ENCODE data around the gene RAB30.
A peak's percentile ranks its signal among the peaks of the same experiment; 100 is the strongest.
"Not testable (repeated sequence)": the region's sequence is repeated elsewhere in the genome, so short reads cannot be mapped to it uniquely, and the experiment has no call there.

Gene RAB30

DNA sequence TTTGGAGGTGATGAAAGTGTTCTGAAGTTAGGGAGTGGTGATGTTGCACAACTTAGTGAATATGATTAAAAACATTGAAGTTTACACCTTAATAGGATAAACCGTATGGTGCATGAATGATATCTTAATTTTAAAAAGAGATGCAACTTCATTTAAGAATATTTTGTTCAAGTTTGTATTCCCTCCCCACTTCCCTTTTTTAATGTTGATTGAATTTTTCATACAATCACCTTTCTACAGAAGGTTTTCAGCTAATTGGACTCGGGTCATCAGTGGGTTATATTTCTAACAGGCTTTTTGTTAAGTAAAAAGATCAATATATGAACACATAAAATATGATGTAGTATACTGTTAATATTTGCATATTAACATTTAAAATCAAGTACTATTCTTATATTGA lies 97.6 kb downstream of the RAB30 start:
- Mint-ChIP-seq H3K27ac (no peak overlapping the region), H3K4me3 (no peak overlapping the region), H3K9me3 (peaks cover 6% of the 10 kb centered on the region), H3K27me3 (no peaks in the 10 kb centered on the region), H3K36me3 (peaks cover 10% of the 10 kb centered on the region), H3K4me1 (peaks cover 74% of the 10 kb centered on the region)

DNA sequence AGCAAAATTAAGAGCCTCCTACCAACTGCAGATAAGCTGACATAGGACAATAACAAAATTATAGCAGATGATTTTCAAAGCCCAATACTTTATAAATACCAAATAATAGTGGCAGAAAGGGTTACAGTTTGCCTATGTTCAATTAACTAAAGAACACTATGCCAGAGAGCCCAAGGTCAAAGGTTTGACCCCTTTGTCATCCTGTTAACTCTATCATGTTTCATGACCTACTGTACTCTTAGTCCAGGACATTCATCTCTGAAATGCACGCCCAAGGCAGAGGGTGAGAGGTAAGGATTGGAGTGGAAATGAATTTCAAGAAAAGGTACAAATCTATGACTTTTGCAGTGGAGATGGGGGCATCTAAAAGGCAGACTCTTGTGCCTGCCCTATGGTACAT lies 99.6 kb downstream of the RAB30 start:
- Mint-ChIP-seq H3K4me1 (peaks cover 64% of the 10 kb centered on the region), H3K36me3 (peaks cover 3% of the 10 kb centered on the region), H3K4me3 (peak overlapping the region; percentile 84), H3K27me3 (no peaks in the 10 kb centered on the region), H3K9me3 (no peaks in the 10 kb centered on the region), H3K27ac (no peak overlapping the region)

DNA sequence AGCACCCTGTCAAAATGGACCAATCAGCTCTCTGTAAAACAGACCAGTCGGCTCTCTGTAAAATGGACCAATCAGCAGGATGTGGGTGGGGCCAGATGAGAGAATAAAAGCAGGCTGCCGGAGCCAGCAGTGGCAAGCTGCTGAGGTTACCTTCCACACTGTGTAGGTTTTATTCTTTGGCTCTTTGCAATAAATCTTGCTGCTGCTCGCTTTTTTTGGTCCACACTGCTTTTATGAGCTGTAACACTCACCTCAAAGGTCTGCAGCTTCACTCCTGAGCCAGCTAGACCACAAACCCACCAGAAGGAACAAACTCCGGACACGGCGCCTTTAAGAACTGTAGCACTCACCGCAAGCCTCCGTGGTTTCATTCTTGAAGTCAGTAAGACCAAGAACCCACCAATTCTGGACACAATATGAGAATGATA lies 100.2 kb downstream of the RAB30 start:
- H3K27me3 Mint-ChIP-seq, H3K9me3 Mint-ChIP-seq, H3K36me3 Mint-ChIP-seq: not testable (repeated sequence)
- H3K27ac Mint-ChIP-seq: peak overlapping the region; percentile 51
- peaks cover 64% of the 10 kb centered on the region for H3K4me1 Mint-ChIP-seq
- peak overlapping the region; percentile 84 for H3K4me3 Mint-ChIP-seq

DNA sequence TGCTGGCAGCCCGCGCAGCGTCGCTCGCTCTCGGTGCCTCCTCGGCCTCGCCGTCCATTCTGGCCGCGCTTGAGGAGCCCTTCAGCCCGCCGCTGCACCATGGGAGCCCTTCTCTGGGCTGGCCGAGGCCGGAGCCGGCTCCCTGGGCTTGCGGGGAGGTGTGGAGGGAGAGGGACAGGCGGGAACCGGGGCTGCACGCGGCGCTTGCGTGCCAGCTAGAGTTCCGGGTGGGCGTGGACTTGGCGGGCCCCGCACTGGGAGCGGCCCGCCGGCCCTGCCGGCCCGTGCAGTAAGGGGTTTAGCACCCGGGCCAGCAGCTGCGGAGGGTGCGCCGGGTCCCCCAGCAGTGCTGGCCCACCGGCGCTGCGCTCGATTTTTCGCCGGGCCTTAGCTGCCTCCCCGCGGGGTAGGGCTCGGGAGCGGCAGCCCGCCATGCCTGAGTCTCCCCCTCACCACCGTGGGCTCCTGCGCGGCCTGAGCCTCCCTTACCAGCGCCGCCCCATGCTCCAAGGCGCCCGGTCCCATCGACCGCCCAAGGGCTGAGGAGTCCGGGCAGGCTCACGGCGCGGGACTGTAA lies 101.1 kb downstream of the RAB30 start:
- not testable (repeated sequence) for H3K27ac Mint-ChIP-seq, H3K27me3 Mint-ChIP-seq, H3K36me3 Mint-ChIP-seq, H3K4me3 Mint-ChIP-seq, H3K9me3 Mint-ChIP-seq
- peaks cover 60% of the 10 kb centered on the region for H3K4me1 Mint-ChIP-seq

DNA sequence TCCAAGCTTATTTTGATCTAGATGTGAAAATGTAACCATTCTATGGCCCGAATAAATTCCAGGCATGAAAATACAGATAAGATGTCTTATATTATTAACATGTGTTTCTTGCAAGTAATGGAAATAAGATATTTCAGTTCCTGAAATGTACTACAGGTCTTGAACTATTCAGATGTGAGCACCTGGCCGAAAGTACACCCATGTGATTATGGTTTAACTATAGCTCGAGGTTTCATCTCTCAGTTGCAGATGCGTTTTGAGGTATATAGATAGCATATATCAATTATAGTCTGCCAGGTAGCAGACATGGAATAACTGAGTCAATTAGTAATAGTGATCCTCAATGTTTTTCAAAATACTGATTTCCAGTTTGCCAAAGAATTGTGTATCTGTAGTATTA lies 101.9 kb downstream of the RAB30 start:
- no peaks in the 10 kb centered on the region for H3K36me3 Mint-ChIP-seq
- H3K27ac Mint-ChIP-seq: peak overlapping the region; percentile 43
- peak overlapping the region; percentile 36 for H3K4me3 Mint-ChIP-seq
- H3K27me3 Mint-ChIP-seq: no peaks in the 10 kb centered on the region
- peaks cover 63% of the 10 kb centered on the region for H3K4me1 Mint-ChIP-seq
- H3K9me3 Mint-ChIP-seq: no peaks in the 10 kb centered on the region

DNA sequence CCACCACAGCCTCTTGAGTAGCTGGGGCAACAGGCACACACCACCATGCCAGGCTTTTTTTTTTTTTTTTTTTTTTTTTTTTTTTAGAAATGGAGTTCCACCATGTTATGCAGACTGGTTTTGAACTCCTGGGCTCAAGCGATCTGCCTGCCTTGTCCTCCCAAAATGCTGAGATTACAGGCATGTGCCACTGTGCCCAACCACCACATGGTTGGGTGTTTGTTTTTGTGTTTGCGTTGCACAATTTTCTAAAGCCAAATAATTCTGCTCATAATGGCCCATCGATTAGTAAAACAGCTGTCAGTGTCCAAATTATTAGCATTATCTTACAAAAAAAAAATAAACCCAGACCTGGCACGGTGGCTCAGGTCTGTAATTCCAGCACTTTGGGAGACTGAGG lies 104.3 kb downstream of the RAB30 start:
- Mint-ChIP-seq H3K27ac (no peak overlapping the region), H3K4me1 (peaks cover 72% of the 10 kb centered on the region)

DNA sequence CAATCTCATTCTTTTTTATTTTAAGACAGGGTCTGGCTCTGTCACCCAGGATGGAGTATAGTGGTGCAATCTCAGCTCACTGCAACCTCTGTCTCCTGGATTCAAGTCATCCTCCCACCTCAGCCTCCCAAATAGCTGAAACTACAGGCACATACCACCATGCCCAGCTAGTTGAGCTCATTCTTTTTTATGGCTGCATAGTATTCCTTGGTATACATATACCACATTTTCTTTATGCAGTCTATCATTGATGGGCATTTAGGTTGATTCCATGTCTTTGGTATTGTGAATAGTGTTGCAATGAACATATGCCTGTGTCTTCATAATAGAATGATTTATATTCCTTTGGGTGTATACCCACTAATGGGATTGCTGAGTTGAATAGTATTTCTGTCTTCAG lies 109.7 kb downstream of the RAB30 start:
- not testable (repeated sequence) for H3K4me3 Mint-ChIP-seq, H3K27ac Mint-ChIP-seq, H3K9me3 Mint-ChIP-seq

More for the DNA sequence above, 104.3 kb downstream of the RAB30 start:
- Mint-ChIP-seq H3K27me3 (no peaks in the 10 kb centered on the region), H3K9me3 (no peaks in the 10 kb centered on the region), H3K36me3 (no peaks in the 10 kb centered on the region), H3K4me3 (no peak overlapping the region)

DNA sequence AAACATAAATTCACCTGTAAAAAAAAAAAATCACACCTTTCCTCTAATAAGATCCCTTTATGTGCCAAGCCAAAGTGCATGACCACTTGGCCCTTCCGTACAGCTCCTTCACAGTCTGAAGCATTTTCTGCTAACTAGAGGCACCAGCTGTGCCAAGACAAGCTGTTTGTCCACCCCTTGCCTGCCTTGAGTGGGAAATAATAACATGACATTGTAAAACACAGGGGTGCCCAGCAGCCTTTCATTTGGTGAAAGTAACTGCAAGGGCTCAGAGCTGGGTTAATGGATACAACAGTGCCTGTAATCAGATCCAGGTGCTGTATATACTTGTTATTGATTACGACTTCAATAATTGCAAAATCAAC lies 110.9 kb downstream of the RAB30 start:
- H3K9me3 Mint-ChIP-seq: peaks cover 9% of the 10 kb centered on the region
- no peaks in the 10 kb centered on the region for H3K27me3 Mint-ChIP-seq
- peaks cover 10% of the 10 kb centered on the region for H3K36me3 Mint-ChIP-seq
- H3K4me1 Mint-ChIP-seq: peaks cover 90% of the 10 kb centered on the region
- H3K4me3 Mint-ChIP-seq: peak overlapping the region; percentile 68
- peak overlapping the region; percentile 84 for H3K27ac Mint-ChIP-seq

More for the DNA sequence above, 109.7 kb downstream of the RAB30 start:
- not testable (repeated sequence) for H3K36me3 Mint-ChIP-seq, H3K27me3 Mint-ChIP-seq
- H3K4me1 Mint-ChIP-seq: peaks cover 85% of the 10 kb centered on the region

DNA sequence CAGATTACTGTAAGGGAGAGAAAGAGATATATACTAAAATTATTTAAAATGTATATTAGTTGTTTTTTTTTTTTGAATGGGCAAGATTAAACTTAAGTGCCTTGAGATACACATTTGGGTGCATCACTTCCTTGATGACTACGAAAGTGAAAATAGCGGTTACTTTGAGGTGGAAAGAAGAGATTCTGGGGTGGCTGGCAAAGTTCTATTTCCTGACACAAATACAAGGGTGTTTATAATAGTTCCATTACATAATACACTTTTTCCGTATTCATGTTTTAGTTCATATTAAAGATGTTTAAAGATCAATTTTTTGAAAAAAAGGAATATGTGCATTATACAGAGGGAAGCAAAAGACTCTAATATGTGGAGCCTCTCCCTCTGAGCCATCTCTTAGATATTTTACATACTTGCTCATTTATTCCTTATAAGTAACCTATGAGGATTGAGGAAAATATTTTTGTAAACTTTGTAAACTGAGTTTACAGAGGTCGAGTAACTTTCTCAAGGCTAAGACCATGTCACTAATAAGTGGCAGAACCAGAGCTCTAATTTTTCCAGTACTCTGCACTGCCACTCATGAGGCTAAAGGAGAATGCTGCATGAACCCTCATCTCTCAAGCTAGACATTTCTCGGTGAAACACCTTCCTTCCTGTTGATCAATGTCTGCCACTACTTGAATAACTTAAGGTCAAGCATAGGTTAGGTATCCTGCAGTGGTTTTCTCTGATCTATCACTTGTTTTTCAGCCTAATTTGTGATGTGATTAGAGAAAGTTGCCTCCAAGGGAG lies 111.5 kb downstream of the RAB30 start:
- peak overlapping the region; percentile 84 for H3K27ac Mint-ChIP-seq
- H3K4me3 Mint-ChIP-seq: peak overlapping the region; percentile 68
- H3K27me3 Mint-ChIP-seq: no peaks in the 10 kb centered on the region
- peaks cover 90% of the 10 kb centered on the region for H3K4me1 Mint-ChIP-seq
- H3K36me3 Mint-ChIP-seq: peaks cover 13% of the 10 kb centered on the region
- peaks cover 13% of the 10 kb centered on the region for H3K9me3 Mint-ChIP-seq

DNA sequence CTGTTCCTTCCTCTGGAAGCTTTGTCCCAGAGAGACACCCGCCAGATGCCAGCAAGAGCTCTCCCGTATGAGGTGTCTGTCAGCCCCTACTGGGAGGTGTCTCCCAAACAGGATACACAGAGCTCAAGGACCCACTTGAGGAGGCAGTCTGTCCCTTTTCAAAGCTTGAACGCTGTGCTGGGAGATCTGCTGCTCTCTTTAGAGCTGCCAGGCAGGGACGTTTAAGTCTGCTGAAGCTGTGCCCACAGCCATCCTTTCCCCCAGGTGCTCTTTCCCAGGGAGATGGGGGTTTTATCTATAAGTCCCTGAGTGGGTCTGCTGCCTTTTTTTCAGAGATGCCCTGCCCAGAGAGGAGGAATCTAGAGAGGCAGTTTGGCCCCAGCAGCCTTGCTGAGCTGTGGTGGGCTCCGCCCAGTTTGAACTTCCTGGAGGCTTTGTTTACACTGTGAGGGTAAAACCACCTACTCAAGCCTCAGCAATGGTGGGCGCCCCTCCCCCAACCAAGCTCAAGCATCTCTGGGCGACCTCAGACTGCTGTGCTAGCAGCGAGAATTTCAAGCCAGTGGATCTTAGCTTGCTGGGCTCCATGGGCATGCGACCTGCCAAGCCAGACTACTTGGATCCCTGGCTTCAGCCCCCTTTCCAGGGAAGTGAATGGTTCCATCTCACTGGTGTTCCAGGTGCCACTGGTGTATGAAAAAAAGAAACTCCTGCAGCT lies 115.8 kb downstream of the RAB30 start:
- H3K27ac Mint-ChIP-seq, H3K27me3 Mint-ChIP-seq: not testable (repeated sequence)
- H3K4me1 Mint-ChIP-seq: peaks cover 62% of the 10 kb centered on the region
- peak overlapping the region; percentile 41 for H3K4me3 Mint-ChIP-seq
- peaks cover 31% of the 10 kb centered on the region for H3K9me3 Mint-ChIP-seq
- peaks cover 40% of the 10 kb centered on the region for H3K36me3 Mint-ChIP-seq

DNA sequence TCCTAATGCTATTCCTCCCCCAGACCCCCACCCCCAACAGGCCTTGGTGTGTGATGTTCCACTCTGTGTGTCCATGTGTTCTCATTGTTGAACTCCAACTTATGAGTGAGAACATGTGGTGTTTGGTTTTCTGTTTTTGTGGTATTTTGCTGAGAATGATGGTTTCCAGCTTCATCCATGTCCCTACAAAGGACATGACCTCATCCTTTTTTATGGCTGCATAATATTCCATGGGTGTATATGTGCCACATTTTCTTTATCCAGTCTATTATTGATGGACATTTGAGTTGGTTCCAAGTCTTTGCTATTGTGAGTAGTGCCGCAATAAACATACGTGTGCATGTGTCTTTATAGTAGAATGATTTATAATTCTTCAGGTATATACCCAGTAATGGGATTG lies 121.2 kb downstream of the RAB30 start:
- H3K27ac Mint-ChIP-seq, H3K4me3 Mint-ChIP-seq, H3K27me3 Mint-ChIP-seq: not testable (repeated sequence)
- Mint-ChIP-seq H3K36me3 (peaks cover 33% of the 10 kb centered on the region), H3K9me3 (peaks cover 31% of the 10 kb centered on the region), H3K4me1 (peaks cover 26% of the 10 kb centered on the region)

DNA sequence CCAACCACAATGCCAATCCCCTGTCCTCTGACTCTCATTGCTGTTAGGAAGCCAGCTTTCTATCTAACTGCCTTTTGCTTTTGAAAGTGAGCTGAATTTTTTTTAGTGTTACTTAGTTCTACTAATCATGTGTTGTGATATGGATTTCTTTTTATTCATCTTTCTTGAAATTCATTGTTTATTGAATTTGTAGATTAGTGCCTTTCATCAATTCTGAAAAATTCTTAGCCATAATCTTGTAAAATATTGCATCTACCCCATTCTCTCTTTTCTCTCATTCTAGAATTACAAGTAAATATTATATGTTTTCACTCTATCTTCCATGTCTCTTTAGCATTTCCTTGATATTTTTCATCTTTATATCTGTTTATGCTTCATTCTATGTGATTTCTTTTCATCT lies 122.3 kb downstream of the RAB30 start:
- Mint-ChIP-seq H3K4me1 (peaks cover 23% of the 10 kb centered on the region), H3K36me3 (peaks cover 24% of the 10 kb centered on the region), H3K9me3 (peaks cover 23% of the 10 kb centered on the region), H3K27me3 (no peaks in the 10 kb centered on the region), H3K4me3 (no peak overlapping the region), H3K27ac (no peak overlapping the region)

DNA sequence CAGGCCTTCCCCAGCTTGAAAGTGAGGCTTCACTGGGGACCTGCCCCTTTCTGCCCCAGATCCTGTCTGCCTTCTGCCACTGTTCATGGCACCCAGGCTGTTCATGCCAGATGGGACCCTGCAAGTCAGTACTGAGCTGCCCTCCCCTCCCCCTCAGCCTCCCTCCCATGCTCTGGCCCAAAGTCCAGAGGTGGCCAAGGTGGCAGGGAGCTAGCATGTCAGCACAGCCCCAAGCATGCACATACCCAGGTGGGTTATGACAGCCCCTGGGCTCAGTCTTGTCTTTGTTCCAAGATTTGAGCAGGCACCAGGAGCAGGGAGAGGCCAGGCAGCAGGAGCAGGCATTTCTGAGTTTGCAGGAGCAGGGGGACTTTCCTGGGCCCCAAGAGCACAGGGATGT lies 126.0 kb downstream of the RAB30 start:
- Mint-ChIP-seq H3K4me3 (no peak overlapping the region), H3K36me3 (peaks cover 7% of the 10 kb centered on the region), H3K9me3 (peaks cover 11% of the 10 kb centered on the region), H3K27me3 (no peaks in the 10 kb centered on the region), H3K27ac (no peak overlapping the region), H3K4me1 (peaks cover 32% of the 10 kb centered on the region)

DNA sequence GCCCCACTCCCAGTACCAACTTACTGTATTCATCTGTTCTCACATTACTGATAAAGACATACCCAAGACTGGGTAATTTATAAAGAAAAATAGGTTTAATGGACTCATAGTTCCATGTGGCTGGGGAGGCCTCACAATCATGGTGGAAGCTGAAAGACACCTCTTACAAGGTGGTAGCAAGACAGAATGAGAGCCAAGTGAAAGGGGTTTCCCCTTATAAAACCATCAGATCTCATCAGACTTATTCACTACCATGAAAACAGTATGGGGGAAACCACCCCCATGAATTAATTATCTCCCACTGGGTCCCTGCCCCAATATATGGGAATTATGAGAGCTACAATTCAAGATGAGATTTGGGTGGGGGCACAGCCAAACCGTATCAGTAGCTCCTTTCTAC lies 126.7 kb downstream of the RAB30 start:
- H3K36me3 Mint-ChIP-seq, H3K27me3 Mint-ChIP-seq, H3K4me3 Mint-ChIP-seq: not testable (repeated sequence)
- peaks cover 36% of the 10 kb centered on the region for H3K4me1 Mint-ChIP-seq
- H3K9me3 Mint-ChIP-seq: peaks cover 11% of the 10 kb centered on the region
- H3K27ac Mint-ChIP-seq: peak overlapping the region; percentile 13

DNA sequence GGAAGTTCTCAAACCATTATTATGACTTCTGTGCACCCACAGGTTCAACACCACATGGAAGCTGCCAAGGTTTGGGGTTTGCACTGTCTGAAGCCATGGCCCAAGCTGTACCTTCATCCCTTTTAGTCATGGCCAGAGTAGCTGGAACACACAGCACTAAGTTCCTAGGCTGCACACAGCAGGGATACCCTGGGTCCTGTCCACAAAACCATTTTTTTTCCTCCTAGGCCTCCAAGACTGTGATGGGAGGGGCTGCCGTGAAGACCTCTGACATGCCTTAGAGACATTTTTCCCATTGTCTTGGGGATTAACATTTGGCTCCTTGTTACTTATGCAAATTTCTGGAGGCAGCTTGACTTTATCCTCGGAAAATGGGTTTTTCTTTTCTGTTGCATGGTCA lies 127.5 kb downstream of the RAB30 start:
- peaks cover 37% of the 10 kb centered on the region for H3K4me1 Mint-ChIP-seq

DNA sequence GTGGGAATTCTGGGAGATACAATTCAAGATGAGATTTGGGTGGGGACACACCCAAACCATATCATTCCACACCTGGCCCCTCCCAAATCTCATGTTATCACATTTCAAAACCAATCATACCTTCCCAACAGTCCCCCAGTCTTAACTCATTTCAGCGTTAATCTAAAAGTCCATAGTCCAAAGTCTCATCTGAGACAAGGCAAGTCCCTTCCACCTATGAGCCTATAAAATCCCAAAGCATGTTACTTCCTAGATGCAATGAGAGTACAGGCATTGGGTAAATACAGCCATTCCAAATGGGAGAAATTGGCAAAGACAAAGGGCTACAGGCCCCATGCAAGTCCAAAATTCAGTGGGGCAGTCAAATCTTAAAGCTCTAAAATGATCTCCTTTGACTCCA lies 128.3 kb downstream of the RAB30 start:
- not testable (repeated sequence) for H3K27ac Mint-ChIP-seq, H3K4me3 Mint-ChIP-seq, H3K27me3 Mint-ChIP-seq

More for the DNA sequence above, 127.5 kb downstream of the RAB30 start:
- peaks cover 5% of the 10 kb centered on the region for H3K36me3 Mint-ChIP-seq
- no peaks in the 10 kb centered on the region for H3K27me3 Mint-ChIP-seq
- no peak overlapping the region for H3K4me3 Mint-ChIP-seq
- H3K27ac Mint-ChIP-seq: no peak overlapping the region
- H3K9me3 Mint-ChIP-seq: peaks cover 7% of the 10 kb centered on the region

More for the DNA sequence above, 128.3 kb downstream of the RAB30 start:
- H3K4me1 Mint-ChIP-seq: peaks cover 33% of the 10 kb centered on the region
- H3K36me3 Mint-ChIP-seq, H3K9me3 Mint-ChIP-seq: not testable (repeated sequence)
